ENCODE results near the gene NOTCH1.

Gene NOTCH1

GRCh38 chr9:136512651-136513071 is 33.2 kb downstream of the NOTCH1 start:
- H3K4me1 ChIP-seq (ENCODE audit: control insufficient read depth, insufficient read depth, low read length) = no peaks in the 10 kb centered on the region
- peaks cover 83% of the 10 kb centered on the region for H3K36me3 ChIP-seq (ENCODE audit: control insufficient read depth, insufficient read depth, low read length)
- no peak overlapping the region for H3K9ac ChIP-seq (ENCODE audit: low read depth, low read length)
- no peaks in the 10 kb centered on the region for H3K9me3 ChIP-seq (ENCODE audit: control insufficient read depth, insufficient read depth, low read length)
- H3K27me3 ChIP-seq (ENCODE audit: control insufficient read depth, insufficient read depth, low read length) = no peaks in the 10 kb centered on the region
- no peak overlapping the region for H3K4me3 ChIP-seq (ENCODE audit: low read depth, low read length)

GRCh38 chr9:136511670-136512592 is 33.9 kb downstream of the NOTCH1 start:
- Histone ChIP-seq H3K27me3 (ENCODE audit: control insufficient read depth, insufficient read depth, low read length) (no peaks in the 10 kb centered on the region), H3K4me3 (ENCODE audit: low read depth, low read length) (no peak overlapping the region), H3K9me3 (ENCODE audit: control insufficient read depth, insufficient read depth, low read length) (no peaks in the 10 kb centered on the region), H3K9ac (ENCODE audit: low read depth, low read length) (no peak overlapping the region), H3K4me1 (ENCODE audit: control insufficient read depth, insufficient read depth, low read length) (no peaks in the 10 kb centered on the region), H3K36me3 (ENCODE audit: control insufficient read depth, insufficient read depth, low read length) (peaks cover 85% of the 10 kb centered on the region)

GRCh38 chr9:136511144-136511669 is 34.6 kb downstream of the NOTCH1 start:
- no peaks in the 10 kb centered on the region for H3K27me3 ChIP-seq (ENCODE audit: control insufficient read depth, insufficient read depth, low read length)
- peaks cover 92% of the 10 kb centered on the region for H3K36me3 ChIP-seq (ENCODE audit: control insufficient read depth, insufficient read depth, low read length)
- no peaks in the 10 kb centered on the region for H3K4me1 ChIP-seq (ENCODE audit: control insufficient read depth, insufficient read depth, low read length)
- H3K9me3 ChIP-seq (ENCODE audit: control insufficient read depth, insufficient read depth, low read length) = no peaks in the 10 kb centered on the region
- H3K4me3 ChIP-seq (ENCODE audit: low read depth, low read length) = no peak overlapping the region
- H3K9ac ChIP-seq (ENCODE audit: low read depth, low read length) = no peak overlapping the region

- Histone ChIP-seq H3K4me3 (ENCODE audit: low read depth, low read length) (no peak overlapping the region), H3K9me3 (ENCODE audit: control insufficient read depth, insufficient read depth, low read length) (no peaks in the 10 kb centered on the region), H3K4me1 (ENCODE audit: control insufficient read depth, insufficient read depth, low read length) (no peaks in the 10 kb centered on the region), H3K27me3 (ENCODE audit: control insufficient read depth, insufficient read depth, low read length) (no peaks in the 10 kb centered on the region), H3K36me3 (ENCODE audit: control insufficient read depth, insufficient read depth, low read length) (peaks cover 91% of the 10 kb centered on the region), H3K9ac (ENCODE audit: low read depth, low read length) (no peak overlapping the region)
Observed at GRCh38 chr9:136510561-136510960, 35.3 kb downstream of the NOTCH1 start.

- no peaks in the 10 kb centered on the region for H3K4me1 ChIP-seq (ENCODE audit: control insufficient read depth, insufficient read depth, low read length)
- peaks cover 91% of the 10 kb centered on the region for H3K36me3 ChIP-seq (ENCODE audit: control insufficient read depth, insufficient read depth, low read length)
- H3K9me3 ChIP-seq (ENCODE audit: control insufficient read depth, insufficient read depth, low read length) = no peaks in the 10 kb centered on the region
Observed at GRCh38 chr9:136509549-136509948, 36.3 kb downstream of the NOTCH1 start.

GRCh38 chr9:136508729-136509500 is 36.9 kb downstream of the NOTCH1 start:
- H3K4me3 ChIP-seq (ENCODE audit: low read depth, low read length) = no peak overlapping the region
- H3K36me3 ChIP-seq (ENCODE audit: control insufficient read depth, insufficient read depth, low read length) = peaks cover 91% of the 10 kb centered on the region
- no peak overlapping the region for H3K9ac ChIP-seq (ENCODE audit: low read depth, low read length)
- no peaks in the 10 kb centered on the region for H3K4me1 ChIP-seq (ENCODE audit: control insufficient read depth, insufficient read depth, low read length)
- H3K9me3 ChIP-seq (ENCODE audit: control insufficient read depth, insufficient read depth, low read length) = no peaks in the 10 kb centered on the region
- no peaks in the 10 kb centered on the region for H3K27me3 ChIP-seq (ENCODE audit: control insufficient read depth, insufficient read depth, low read length)

More at GRCh38 chr9:136509549-136509948, 36.3 kb downstream of the NOTCH1 start:
- H3K9ac ChIP-seq (ENCODE audit: low read depth, low read length) = no peak overlapping the region
- H3K4me3 ChIP-seq (ENCODE audit: low read depth, low read length) = no peak overlapping the region
- no peaks in the 10 kb centered on the region for H3K27me3 ChIP-seq (ENCODE audit: control insufficient read depth, insufficient read depth, low read length)

GRCh38 chr9:136507992-136508375 is 37.9 kb downstream of the NOTCH1 start:
- no peak overlapping the region for H3K4me3 ChIP-seq (ENCODE audit: low read depth, low read length)
- no peak overlapping the region for H3K9ac ChIP-seq (ENCODE audit: low read depth, low read length)
- H3K27me3 ChIP-seq (ENCODE audit: control insufficient read depth, insufficient read depth, low read length) = no peaks in the 10 kb centered on the region
- H3K9me3 ChIP-seq (ENCODE audit: control insufficient read depth, insufficient read depth, low read length) = no peaks in the 10 kb centered on the region
- no peaks in the 10 kb centered on the region for H3K4me1 ChIP-seq (ENCODE audit: control insufficient read depth, insufficient read depth, low read length)
- H3K36me3 ChIP-seq (ENCODE audit: control insufficient read depth, insufficient read depth, low read length) = peaks cover 94% of the 10 kb centered on the region

- Histone ChIP-seq H3K36me3 (ENCODE audit: control insufficient read depth, insufficient read depth, low read length) (peaks cover 94% of the 10 kb centered on the region), H3K4me3 (ENCODE audit: low read depth, low read length) (no peak overlapping the region), H3K9ac (ENCODE audit: low read depth, low read length) (no peak overlapping the region), H3K27me3 (ENCODE audit: control insufficient read depth, insufficient read depth, low read length) (no peaks in the 10 kb centered on the region), H3K9me3 (ENCODE audit: control insufficient read depth, insufficient read depth, low read length) (no peaks in the 10 kb centered on the region), H3K4me1 (ENCODE audit: control insufficient read depth, insufficient read depth, low read length) (no peaks in the 10 kb centered on the region)
Observed at GRCh38 chr9:136507221-136507991, 38.4 kb downstream of the NOTCH1 start.

GRCh38 chr9:136506425-136506824 is 39.4 kb downstream of the NOTCH1 start:
- H3K9me3 ChIP-seq (ENCODE audit: control insufficient read depth, insufficient read depth, low read length) = no peaks in the 10 kb centered on the region
- H3K27me3 ChIP-seq (ENCODE audit: control insufficient read depth, insufficient read depth, low read length) = no peaks in the 10 kb centered on the region
- no peak overlapping the region for H3K9ac ChIP-seq (ENCODE audit: low read depth, low read length)
- no peak overlapping the region for H3K4me3 ChIP-seq (ENCODE audit: low read depth, low read length)
- peaks cover 92% of the 10 kb centered on the region for H3K36me3 ChIP-seq (ENCODE audit: control insufficient read depth, insufficient read depth, low read length)
- no peaks in the 10 kb centered on the region for H3K4me1 ChIP-seq (ENCODE audit: control insufficient read depth, insufficient read depth, low read length)

GRCh38 chr9:136505406-136506403 is 40.1 kb downstream of the NOTCH1 start:
- Histone ChIP-seq H3K9ac (ENCODE audit: low read depth, low read length) (no peak overlapping the region), H3K4me1 (ENCODE audit: control insufficient read depth, insufficient read depth, low read length) (no peaks in the 10 kb centered on the region), H3K27me3 (ENCODE audit: control insufficient read depth, insufficient read depth, low read length) (no peaks in the 10 kb centered on the region), H3K9me3 (ENCODE audit: control insufficient read depth, insufficient read depth, low read length) (no peaks in the 10 kb centered on the region), H3K4me3 (ENCODE audit: low read depth, low read length) (no peak overlapping the region), H3K36me3 (ENCODE audit: control insufficient read depth, insufficient read depth, low read length) (peaks cover 87% of the 10 kb centered on the region)

Measured in iPS-15b (cell line).